ENCODE measurements around the gene KCTD1.
A peak's percentile ranks its signal among the peaks of the same experiment; 100 is the strongest.

Gene KCTD1

DNA sequence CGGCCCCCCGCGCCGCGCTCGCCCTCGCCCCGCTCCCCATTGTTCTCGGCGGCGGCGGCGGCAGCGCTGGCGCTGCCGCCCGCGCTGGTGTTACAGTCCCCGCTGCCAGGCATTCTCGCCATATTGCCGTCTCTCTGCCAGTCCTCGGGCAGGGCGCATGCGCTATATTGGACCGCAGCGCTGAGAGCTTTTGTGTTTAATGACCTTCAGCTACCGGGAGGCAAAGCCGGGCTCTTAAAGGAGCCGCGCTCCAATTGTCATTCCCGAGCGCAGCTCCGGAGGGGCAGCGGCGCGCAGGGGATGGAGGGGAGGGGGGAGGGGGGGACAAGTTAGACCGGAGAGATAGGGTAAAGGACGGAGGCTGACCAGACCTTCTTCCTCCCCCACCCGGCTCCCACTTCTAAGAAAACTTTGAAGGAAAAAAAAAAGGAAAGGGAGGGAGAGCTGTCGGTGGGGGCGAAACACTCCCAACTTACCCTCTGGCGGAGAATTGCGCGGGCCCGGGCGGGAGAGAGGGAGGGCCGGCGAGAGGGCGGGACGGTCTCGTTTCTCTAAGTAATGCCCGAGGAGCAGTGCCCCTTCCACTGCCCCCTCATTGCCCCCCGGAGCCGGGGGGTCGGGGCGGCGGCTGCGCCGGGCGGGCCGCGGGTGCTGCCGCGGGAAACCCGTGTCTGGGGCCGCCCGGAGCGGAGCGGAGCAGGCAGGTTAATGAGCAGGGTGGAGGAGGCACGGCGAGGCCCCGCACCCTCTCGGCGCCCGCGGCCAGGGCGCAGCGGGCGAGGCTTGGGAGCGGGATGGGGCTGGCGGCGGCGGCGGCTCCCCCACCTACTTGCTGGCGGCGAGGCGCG is at the start of gene KCTD1:
KCTD1 (minus strand) TSS at position 139 of the 848 bp plus-strand sequence; CDS start at position 122, 17 bp downstream.
- peak; percentile 80 for DNase-seq

GRCh38 chr18:26593365-26594320 is 45.3 kb upstream of the KCTD1 start:
- no peak for DNase-seq

DNA sequence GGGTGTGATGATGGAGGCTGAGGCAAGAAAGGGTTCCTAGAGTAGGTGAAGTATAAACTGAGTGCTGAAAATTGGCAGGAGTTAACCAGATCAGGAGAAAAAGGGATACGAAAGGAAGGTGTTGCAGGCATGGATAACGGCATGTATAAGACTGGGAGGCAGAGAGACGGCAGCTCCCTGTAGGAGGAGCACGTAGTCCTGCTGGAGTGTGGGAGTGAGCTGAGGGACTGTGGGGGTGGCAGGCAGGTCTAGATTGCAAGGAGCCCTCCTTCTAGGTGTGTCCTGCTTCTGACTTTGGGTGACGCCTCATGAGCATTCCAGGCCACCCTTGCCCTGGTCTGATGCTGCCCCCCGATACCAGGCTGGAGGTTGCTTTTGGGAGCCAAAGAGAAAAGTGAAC is 36.4 kb upstream of the KCTD1 start:
- DNase-seq: no peak

GRCh38 chr18:26579941-26580618 is 31.7 kb upstream of the KCTD1 start:
- DNase-seq: no peak

DNA sequence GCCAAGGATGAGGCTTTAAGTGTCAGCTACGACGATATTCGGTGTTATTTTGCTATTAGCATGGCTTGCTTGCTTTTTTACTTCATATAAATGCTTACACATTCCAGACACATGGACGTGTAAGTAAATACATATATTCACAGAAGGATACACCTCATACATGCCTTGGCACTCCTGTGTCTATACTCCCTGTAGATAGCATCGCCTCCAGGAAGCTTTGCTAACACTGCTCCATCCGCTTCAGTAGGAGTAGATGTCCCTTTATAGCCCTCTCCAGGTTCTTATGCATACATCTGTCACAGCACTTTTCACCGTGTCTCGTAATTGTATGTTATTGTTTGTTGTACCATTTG is 27.5 kb upstream of the KCTD1 start:
- DNase-seq: no peak

DNA sequence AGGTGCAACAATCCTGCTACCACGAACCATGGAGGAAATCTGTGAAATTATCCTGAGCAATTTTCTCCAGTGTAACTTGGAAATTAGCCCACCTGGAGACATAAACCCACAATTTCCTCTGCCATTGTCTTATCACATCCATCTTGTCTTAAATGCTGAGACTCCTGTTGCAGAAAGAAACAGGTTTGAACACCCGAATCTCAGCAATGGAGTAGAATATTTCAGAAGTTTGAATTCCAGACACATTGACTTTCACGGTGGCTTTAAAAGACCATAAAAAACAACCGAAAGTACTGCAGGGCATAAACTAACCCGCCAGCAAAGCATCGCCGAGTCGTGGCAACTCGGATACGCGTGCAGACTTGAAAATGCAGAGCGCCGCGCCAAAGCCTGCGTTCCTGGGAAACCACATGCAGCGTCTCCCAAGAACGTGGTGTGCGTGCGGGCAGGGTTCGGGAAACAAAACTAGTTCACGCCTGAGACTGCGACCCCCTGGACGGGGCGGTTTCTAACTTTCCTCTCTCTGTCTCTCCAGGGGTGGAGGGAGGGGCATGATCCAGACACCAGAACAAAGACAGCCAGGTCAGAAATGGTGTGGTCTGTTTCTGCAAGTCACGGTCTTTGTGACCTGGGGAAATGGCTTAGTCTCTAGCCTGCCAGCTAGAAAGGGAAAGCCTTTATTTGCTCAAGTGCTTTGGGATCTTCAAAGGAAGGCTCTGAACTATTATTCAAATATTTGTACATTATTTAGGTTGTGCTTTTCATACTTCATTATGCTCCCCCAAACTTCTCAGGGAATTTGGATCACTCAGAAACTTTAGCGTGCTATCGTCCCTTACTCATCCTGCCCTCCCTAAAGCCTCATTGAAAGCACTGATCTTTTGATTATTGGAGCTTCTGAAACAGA is 26.9 kb upstream of the KCTD1 start:
- DNase-seq: peak; percentile 24

DNA sequence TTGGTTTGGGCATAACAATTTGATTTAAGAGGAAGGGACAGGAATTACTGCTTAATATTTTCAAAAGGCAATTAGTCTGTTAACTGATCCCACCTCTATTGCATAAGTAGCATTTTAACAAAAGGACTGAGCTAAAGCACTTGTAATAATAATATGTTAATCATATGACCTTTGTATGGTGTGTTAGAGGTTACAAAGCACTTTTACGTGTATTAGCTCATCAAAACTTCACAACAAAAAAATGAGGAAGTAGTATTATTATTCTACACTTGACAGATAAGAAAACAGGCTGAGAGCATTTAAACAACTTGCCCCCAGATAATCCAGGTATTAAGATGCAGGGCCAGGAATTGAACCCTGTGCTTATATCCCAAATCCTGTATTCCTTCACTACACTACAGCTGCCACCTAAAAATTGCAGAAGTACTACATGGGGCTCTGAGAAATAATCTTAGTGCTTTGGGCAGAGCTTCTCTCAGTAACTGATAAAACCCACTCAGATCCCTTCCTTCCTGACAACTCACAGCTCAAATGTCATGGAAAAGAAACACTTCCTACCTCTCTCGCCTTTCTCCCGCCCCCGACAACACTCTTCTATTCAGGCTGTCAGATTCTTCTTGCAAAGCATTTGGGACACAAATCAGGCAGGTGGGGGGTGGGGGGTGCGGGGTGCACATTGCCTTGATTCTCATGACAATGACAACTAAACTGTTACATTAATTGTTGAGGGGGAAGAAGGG is 20.7 kb upstream of the KCTD1 start:
- no peak for DNase-seq

DNA sequence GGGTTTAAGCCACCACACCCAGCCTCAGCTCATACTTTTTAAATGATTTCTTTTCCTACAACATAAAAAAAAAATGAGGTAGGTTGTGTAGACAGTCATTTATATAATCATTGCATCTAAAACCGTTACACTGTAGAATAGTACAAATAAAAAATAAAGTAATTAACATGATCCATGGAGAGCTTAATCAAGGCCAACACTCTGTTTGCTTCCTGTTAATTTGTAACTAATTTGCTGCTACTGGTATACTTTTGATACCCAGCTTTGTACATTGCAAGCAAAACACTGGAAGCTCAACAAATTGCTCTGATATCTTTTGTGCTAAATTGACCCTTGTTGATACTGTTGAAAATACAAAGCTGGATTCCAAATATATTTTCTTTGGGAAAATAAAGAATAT is 20.2 kb upstream of the KCTD1 start:
- no peak for DNase-seq

- no peak for DNase-seq
These were observed 18.7 kb upstream of the KCTD1 start for GRCh38 chr18:26566874-26567555.

GRCh38 chr18:26565514-26565913 is 17.2 kb upstream of the KCTD1 start:
- DNase-seq: no peak

DNA sequence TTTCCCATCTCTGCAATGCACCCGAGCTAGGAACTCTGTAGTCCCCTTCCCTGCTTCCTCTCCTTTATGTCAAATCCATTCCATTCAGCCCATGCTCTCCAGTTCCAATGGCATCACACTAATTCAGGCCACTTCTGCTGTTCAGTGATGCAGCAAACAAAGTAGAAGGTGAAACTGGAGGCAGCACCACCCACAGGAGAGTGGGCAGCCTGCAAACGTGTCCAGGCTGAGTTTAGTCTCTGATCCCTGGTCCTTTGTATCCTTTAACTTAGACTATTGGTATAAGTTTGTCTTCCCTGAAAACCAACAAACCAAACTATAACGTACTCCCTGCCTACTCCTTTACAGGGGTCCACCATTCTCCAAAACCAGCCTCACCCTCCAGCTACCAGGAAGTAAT is 14.7 kb upstream of the KCTD1 start:
- no peak for DNase-seq

GRCh38 chr18:26562568-26562967 is 14.2 kb upstream of the KCTD1 start:
- no peak for DNase-seq

GRCh38 chr18:26561769-26562168 is 13.4 kb upstream of the KCTD1 start:
- DNase-seq: no peak

DNA sequence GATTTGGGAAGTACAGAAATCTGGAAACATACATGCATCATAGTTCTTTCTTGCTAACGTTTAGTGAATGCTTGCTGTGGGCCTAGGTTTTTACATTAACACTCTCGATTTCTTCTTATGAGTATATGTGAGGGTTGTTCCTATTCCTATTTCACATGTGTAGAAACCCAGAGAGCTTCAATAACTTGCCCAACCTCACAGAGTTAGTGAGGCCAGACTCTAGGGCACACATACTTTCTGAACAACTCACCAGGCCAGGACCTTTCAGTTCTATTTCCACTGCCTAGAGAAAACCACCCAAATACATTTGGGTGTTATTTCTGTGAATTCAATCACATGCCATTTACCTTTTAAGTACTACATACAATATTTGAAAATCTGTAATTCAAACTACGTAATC is 8.2 kb upstream of the KCTD1 start:
- DNase-seq: no peak

GRCh38 chr18:26555804-26556553 is 7.6 kb upstream of the KCTD1 start:
- DNase-seq: no peak

DNA sequence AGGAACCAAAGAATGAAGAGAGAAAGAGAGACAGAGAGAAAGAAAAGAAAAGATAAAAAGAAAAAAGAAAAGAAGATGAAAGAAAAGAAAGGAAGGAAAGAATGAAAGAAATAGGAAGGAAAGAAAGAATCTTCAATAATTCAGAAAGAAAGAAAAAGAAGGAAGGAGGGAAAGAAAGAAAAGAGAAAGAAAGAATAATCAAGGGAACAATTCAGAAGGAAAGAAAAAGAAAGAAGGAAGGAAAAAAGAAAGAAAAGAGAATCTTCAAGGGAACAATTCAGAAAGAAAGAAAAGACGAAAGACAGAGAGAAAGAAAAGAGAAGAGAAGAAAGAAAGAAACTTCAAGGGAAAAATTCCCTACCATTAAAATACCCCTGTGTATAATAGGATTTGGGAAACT is 5.6 kb upstream of the KCTD1 start:
- no peak for DNase-seq

- no peak for DNase-seq
These were observed 3.3 kb upstream of the KCTD1 start for GRCh38 chr18:26551695-26552081.

- DNase-seq: no peak
These were observed 2.8 kb upstream of the KCTD1 start for GRCh38 chr18:26550998-26551694.

Data from stimulated activated CD8-positive, alpha-beta memory T cell treated with anti-CD3 and anti-CD28 coated beads, Interleukin-4, amount 100 ng/mL, for 48 hours (primary cell).